GM23338 (cell line): Measurements from ENCODE around the gene FBXO8. TPM values are rescaled to one million over a fixed set of nuclear protein-coding genes. Genes with fewer than 3 reads are reported as not detected.

Experiments
- ATAC-seq: fragments of 200-7000 bp; cut with Tn5 transposase; 3 replicates; pipeline ENCODE4 v1.9.1; 2020
- DNase-seq: peaks from one replicate; pipeline ENCODE4 v3.0.0-alpha.2; 2015; ENCODE audit warnings: low spot score
- H2AFZ ChIP-seq: fragments of 200-600 bp; sonication (generic); 2 replicates; pipeline ENCODE4 v1.8.0; 2016; ENCODE audit warnings: antibody characterized with exemption, mild to moderate bottlenecking, moderate library complexity
- H3F3A ChIP-seq: fragments of 200-600 bp; sonication (generic); replicated peaks from 2 replicates; pipeline ENCODE4 v1.8.0; 2017; ENCODE audit warnings: antibody characterized with exemption, mixed run types, low read depth
- H3K27ac ChIP-seq: fragments of 200-600 bp; sonication (generic); 2 replicates; pipeline ENCODE4 v1.6.1; 2016; ENCODE audit warnings: low read depth
- H3K27me3 ChIP-seq: fragments of 200-600 bp; sonication (generic); 2 replicates; pipeline ENCODE4 v1.8.0; 2016; ENCODE audit warnings: mild to moderate bottlenecking, mixed run types, moderate library complexity; ENCODE audit not compliant: insufficient read depth
- H3K36me3 ChIP-seq: fragments of 200-600 bp; sonication (generic); 2 replicates; pipeline ENCODE4 v1.8.0; 2016; ENCODE audit warnings: mild to moderate bottlenecking; ENCODE audit not compliant: insufficient read depth
- H3K4me1 ChIP-seq: fragments of 200-600 bp; sonication (generic); 2 replicates; pipeline ENCODE4 v1.8.0; 2016; ENCODE audit warnings: mild to moderate bottlenecking, moderate library complexity; ENCODE audit not compliant: insufficient read depth
- H3K4me2 ChIP-seq: fragments of 200-600 bp; sonication (generic); 2 replicates; pipeline ENCODE4 v1.7.1; 2017; ENCODE audit warnings: mixed run types
- H3K4me3 ChIP-seq: fragments of 200-600 bp; sonication (generic); 2 replicates; pipeline ENCODE4 v1.6.1; 2016; ENCODE audit warnings: mixed run types
- H3K79me2 ChIP-seq: fragments of 200-600 bp; sonication (generic); replicated peaks from 2 replicates; pipeline ENCODE4 v1.8.0; 2017; ENCODE audit warnings: mild to moderate bottlenecking; ENCODE audit not compliant: insufficient read depth
- H3K9me2 ChIP-seq: fragments of 200-600 bp; sonication (generic); 2 replicates; pipeline ENCODE4 v1.8.0; 2017; ENCODE audit not compliant: insufficient read depth
- H4K20me1 ChIP-seq: fragments of 200-600 bp; sonication (generic); replicated peaks from 2 replicates; pipeline ENCODE4 v1.8.0; 2017; ENCODE audit warnings: mild to moderate bottlenecking; ENCODE audit not compliant: insufficient read depth
- H3K27ac Mint-ChIP-seq: 2 replicates; pipeline ENCODE4 v1.8.0; 2020; ENCODE audit warnings: inconsistent platforms, mild to moderate bottlenecking, moderate library complexity, mixed read lengths
- H3K27me3 Mint-ChIP-seq: 3 replicates; pipeline ENCODE4 v1.8.0; 2022; ENCODE audit warnings: low read depth, mild to moderate bottlenecking, moderate library complexity, mixed read lengths, inconsistent platforms; ENCODE audit not compliant: insufficient read depth, poor library complexity
- H3K36me3 Mint-ChIP-seq: 3 replicates; pipeline ENCODE4 v1.8.0; 2021; ENCODE audit warnings: low read depth, mild to moderate bottlenecking, inconsistent platforms, moderate library complexity, mixed read lengths
- H3K4me1 Mint-ChIP-seq: 3 replicates; pipeline ENCODE4 v1.8.0; 2020; ENCODE audit warnings: mild to moderate bottlenecking, inconsistent platforms, mixed read lengths
- H3K4me3 Mint-ChIP-seq: 3 replicates; pipeline ENCODE4 v1.8.0; 2021; ENCODE audit warnings: moderate library complexity, mild to moderate bottlenecking, inconsistent platforms, mixed read lengths
- H3K9me3 Mint-ChIP-seq: 3 replicates; pipeline ENCODE4 v1.8.0; 2020; ENCODE audit warnings: moderate library complexity, mild to moderate bottlenecking, inconsistent platforms, mixed read lengths
- JUNB ChIP-seq: IDR thresholded peaks from one replicate; pipeline ENCODE4 v1.6.1; 2016; ENCODE audit warnings: antibody characterized with exemption; ENCODE audit not compliant: unreplicated experiment
- REST ChIP-seq: IDR thresholded peaks from one replicate; pipeline ENCODE4 v1.6.1; 2018; ENCODE audit warnings: antibody characterized with exemption; ENCODE audit not compliant: unreplicated experiment
- ZNF331 ChIP-seq: fragments of 250-450 bp; sonication (Bioruptor Pico); IDR thresholded peaks from 2 replicates; pipeline ENCODE4 v1.5.0; 2020; ENCODE audit warnings: low read depth, mild to moderate bottlenecking, moderate library complexity
- ZNF462 ChIP-seq: fragments of 250-450 bp; sonication (Bioruptor Pico); IDR thresholded peaks from 2 replicates; pipeline ENCODE4 v1.5.0; 2020; ENCODE audit warnings: mild to moderate bottlenecking, moderate library complexity
- polyA plus RNA-seq: library from polyadenylated mRNA; unstranded; fragments of >200 nt; fragmentation: Nextera tagmentation; extraction: Ambion mirVana; gene quantifications from 2 replicates; pipeline ENCODE4 v1.2.1, GENCODE V29; 2016
- total RNA-seq: library from RNA; depleted of rRNA; stranded (reverse); fragments of >200 nt; shearing (Covaris generic); gene quantifications from 2 replicates; pipeline ENCODE4 v1.2.3, GENCODE V29; 2014

FBXO8 gene
- total and polyA plus RNA-seq, 2 experiments from 2014 or later: 5.8 to 7.9 TPM

- no peak for TF ChIP-seq ZNF462 (CRISPR knock-in tag)
Observed at GRCh38 chr4:174279433-174280155, 3.9 kb downstream of the FBXO8 start (continued).

DNA sequence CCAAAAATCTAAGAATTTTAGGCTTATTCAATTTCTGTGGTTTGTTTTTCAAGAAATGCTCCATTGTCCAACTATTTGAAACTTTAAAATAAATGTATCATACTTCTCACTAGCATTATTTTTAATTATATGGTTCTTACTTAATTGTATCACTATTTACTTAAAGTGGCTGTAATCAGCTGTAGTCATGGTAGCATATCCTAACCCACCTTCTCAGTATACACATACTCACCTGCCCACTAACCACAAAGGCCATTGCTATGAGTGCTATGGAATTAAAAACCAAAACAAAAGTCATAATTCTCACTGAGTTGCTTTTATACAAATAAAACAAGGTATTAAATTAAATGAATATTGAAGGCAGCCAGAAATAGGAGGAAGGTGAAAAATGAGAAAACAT lies 5.0 kb downstream of the FBXO8 start:
- Mint-ChIP-seq H3K36me3 (no peaks in the 10 kb centered on the region), H3K4me1 (no peaks in the 10 kb centered on the region), H3K27ac (no peak overlapping the region), H3K4me3 (no peak overlapping the region), H3K27me3 (no peaks in the 10 kb centered on the region), H3K9me3 (no peaks in the 10 kb centered on the region)
- H3K27ac ChIP-seq: no peak overlapping the region
- H3K79me2 ChIP-seq: no peaks in the 10 kb centered on the region; the same call in 1 of the 2 replicates
- H3K27me3 ChIP-seq: no peaks in the 10 kb centered on the region
- H3F3A ChIP-seq: no peaks in the 10 kb centered on the region
- no peaks in the 10 kb centered on the region for H3K36me3 ChIP-seq
- no peak overlapping the region for H3K4me3 ChIP-seq
- H2AFZ ChIP-seq: no peak overlapping the region
- DNase-seq (no peak), ATAC-seq (no peak)
- no peaks in the 10 kb centered on the region for H3K4me1 ChIP-seq
- no peaks in the 10 kb centered on the region for H3K9me2 ChIP-seq
- no peak overlapping the region for H3K4me2 ChIP-seq
- no peaks in the 10 kb centered on the region; the same call in 1 of the 2 replicates for H4K20me1 ChIP-seq
- TF ChIP-seq ZNF331 (CRISPR knock-in tag) (no peak), JUNB (no peak), ZNF462 (CRISPR knock-in tag) (no peak), REST (no peak)
